CD4-positive, alpha-beta T cell treated with Interleukin-2 at 100 ng/mL for 4 hours (primary cell): ENCODE measurements around the gene GARIN3.

Experiments used
- DNase-seq: peaks from one replicate; pipeline ENCODE4 v3.0.0-alpha.2; 2020; ENCODE audit warnings: low spot score

Gene GARIN3

DNA sequence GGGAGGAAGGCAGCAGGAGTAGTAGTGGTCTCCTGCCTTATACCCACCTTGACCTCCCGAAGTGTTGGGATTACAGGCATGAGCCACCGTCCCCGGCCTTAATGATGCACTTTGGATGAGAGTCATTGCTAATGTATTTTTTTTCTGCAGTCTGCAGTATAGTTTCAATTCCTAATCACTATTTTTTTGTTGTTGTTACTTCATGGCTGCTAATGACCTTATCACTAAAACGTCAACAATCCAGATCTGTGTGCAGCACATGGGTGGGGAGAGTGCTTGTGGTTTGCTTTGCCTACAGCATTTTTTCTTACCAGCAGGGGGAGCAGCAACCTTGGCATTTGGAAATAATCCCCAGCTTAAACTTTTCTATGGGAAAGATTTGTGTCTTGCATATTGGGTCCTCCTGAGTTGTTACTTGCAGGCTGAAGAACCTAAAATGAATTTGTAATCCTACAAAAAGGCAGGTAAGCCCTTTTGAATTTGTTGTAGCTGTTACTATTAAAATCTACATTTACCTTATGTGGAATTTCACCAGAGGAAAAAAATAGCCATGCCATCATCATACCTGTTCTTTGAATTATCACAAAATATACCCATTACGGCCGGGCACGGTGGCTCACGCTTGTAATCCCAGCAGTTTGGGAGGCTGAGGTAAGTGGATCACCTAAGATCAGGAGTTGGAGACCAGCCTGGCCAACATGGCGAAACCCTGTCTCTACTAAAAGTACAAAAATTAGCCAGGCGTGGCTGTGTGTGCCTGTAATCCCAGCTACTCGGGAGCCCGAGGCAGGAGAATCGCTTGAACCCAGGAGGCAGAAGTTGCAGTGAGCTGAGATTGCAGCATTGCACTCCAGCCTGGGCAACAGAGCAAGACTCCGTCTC, 17.1 kb downstream of the GARIN3 start:
- DNase-seq: peak; percentile 94

DNA sequence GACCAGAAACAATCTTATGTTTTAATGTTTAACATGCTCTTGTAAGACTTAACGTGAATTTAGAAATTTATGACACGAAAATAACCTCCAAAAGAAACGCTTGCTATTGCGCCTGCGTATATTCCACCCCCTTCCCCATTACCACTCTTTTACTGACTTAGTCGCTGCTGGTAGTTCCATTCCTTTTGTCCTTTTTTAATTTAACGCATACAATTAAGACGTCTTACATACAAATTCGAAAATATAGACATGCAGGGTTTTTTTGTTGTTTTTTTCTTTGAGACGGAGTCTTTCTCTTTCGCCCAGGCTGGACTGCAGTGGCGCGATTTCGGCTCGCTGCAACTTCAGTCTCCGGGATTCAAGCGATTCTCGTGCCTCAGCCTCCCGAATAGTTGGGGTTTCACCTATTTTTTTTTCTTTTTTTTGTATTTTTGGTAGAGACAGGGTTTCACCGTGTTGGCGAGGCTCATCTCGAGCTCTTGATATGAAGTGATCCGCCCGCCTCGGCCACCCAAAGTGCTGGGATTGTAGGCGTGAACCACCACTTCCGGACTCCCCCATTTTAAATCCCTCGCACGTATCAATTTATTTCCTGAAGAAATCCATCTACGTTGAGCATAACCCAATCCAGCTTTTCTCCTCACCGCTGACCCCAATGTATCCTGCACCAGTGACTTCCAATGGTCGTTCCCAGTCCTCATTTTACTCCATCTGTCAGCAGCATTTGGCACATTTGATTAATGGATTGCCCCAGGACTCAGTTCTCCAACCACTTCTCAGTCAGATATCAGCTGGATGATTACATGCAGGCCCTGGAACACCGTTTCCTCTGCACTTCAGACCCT, 22.7 kb downstream of the GARIN3 start:
- DNase-seq: peak; percentile 42

DNA sequence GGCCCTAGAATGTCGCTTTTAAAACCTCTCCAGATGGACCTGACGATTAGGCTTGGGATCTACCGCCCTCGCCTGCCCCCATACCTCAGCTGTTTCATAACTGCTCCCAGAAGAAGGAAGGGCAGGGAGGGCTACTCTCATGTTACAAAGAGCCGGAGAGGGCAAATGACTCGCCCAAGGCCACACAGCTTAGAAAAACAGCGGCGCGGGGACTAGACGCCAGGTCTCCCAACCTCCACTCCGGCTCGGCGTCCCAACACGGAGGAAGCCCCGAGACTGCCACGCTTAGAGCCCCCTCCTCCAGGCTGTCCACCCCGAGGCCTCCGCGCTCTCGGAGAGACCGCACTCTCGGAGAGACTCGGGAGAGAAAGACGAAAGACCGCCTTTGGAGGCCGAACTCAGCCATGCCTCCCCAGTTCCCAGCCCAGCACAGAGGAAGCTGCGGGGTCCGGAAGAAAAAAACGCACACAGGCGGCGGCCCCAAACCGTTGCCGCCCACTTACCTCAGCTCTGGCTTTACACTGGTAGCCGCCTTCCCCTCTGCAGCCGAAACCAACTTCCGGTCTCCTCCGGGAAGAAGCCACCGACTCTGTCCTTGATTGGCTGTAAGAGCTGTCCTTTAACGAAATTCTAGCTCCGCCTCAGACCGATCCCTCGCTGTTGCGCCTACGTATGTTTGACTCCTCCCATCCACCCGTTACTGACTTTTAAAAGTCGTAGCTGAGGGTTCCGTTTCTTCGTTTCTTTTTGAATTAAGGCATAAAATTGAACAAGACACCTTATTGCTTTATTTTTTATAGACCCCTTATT, 23.5 kb downstream of the GARIN3 start, which contains the start of gene MED7:
TSS of gene MED7 (minus strand) at position 549 of the 810 bp plus-strand sequence. CDS start 3,434 bp downstream, outside the sequence.
- peak; percentile 98 for DNase-seq

DNA sequence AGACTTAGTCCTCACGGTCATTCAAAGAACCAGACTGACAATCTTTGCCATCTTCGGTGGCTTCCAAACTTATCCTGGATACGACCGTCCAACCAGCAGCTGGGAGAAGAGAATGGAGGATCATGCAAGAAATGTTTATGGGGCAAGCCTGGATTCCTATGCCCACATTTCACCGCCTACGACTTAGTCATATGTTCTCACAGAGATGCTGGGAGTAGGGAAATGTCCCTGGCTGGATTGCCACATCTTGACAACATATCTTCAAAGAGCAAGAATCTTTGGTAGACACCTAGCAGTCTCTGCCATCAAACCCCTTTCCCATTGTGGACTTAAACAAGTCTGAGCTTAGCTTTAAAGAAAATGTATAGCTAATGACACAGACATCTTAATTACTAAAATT, 28.4 kb downstream of the GARIN3 start:
- no peak for DNase-seq

DNA sequence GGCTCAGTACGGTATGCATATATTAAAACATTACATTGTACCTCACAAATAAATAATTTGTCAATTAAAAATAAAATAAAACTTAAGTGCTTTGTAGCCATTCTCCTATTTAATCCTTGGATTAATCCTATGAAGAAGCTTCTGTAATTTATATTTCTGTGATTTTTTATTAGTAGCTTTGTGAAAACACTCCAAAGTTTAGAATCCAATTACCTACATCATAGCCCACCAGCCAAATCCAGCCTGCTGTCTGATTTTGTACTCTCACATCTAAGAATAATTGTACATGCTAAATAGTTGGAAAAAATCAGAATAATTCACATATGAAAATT, 33.8 kb downstream of the GARIN3 start:
- DNase-seq: no peak

DNA sequence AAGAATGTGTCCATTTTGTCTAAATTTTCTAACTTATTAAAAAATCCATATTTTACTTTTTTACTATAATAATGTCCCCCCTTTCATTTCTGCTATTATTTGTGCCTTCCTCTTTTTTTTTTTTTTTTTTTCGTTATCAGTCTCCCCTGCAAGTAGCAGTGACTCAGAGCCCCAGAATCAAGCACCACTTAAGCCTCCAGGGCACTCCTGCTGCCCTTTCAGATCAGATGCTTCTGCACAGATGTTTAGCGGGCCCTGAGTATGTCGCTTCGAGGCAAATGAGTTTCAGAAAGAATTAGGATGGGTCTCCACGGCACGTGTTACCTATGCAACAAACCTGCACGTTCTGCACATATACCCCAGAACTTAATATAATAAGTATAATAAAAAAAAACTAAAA, 35.1 kb downstream of the GARIN3 start:
- DNase-seq: no peak

GRCh38 chr5:157121709-157122108, 44.4 kb downstream of the GARIN3 start:
- no peak for DNase-seq

GRCh38 chr5:157120102-157120501, 46.0 kb downstream of the GARIN3 start:
- DNase-seq: no peak

DNA sequence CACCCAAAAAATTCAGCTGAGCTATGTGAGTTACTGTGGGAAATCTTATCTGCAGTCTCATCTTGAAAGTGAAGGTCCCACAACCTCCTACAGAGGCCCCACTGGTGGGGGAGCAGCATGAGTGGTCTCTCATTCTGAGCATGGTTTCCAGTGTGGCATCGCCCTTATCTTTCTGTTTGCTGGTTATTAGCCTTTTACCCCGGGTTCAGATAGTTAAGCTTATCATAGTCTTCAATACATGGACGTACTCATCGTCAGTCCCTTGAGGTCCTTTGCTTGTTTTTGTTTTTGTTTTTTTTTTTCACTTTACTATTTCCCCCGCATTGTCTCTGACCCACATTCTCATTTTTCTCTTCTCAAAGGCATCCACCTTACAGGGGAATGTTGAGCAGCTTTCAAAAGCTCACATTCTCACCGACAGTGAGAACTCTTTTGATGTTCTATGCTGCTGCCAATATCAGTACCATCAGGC, 49.5 kb downstream of the GARIN3 start:
- no peak for DNase-seq

DNA sequence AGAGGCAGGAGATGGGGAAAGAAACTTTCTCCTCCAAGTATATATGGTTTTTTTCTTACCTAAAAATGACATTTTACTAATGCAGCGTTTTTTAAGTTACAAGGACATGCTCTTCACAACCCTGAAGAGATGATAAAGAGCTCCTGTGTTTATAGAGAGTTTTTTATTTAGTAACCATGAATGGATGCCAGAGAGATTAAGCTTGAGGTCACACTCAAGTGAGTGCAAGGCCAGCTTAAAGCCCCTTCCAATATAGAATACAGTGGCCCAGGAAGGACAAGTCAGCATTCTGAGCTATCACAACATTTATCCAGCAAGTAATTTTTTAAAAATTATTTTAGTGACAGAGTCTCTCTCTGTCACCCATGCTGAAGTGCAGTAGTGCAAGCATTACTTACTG, 50.6 kb downstream of the GARIN3 start:
- DNase-seq: no peak

- no peak for DNase-seq
These were observed 51.1 kb downstream of the GARIN3 start for GRCh38 chr5:157115012-157115411.

DNA sequence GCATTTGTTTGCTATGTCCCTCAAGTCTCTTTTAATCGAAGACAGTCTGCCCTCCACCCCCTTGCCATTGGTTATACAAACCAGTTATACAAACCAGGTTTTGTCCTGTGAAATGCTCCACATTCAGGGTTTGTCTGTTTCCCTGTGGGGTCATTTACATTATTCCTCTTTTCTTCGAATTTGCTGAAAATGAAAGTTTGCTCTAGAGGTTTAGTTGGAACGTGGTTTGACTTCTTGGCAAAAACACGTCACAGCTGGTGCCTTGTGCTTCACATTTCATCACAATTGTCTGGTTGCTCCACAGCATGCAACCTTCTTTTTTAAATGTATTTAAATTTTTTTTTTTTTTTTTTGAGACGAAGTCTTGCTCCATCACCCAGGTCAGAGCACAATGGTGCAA, 53.1 kb downstream of the GARIN3 start:
- DNase-seq: no peak
